OCI-LY3 (cell line): ENCODE data around the gene TBC1D2B.

ENCODE experiments used
- H2AFZ ChIP-seq: fragments of 200-600, 300-600 bp; shearing (Covaris generic); 2 replicates; pipeline ENCODE4 v1.6.0; 2014; ENCODE audit warnings: antibody characterized with exemption, low read depth, low read length
- H3K27ac ChIP-seq: fragments of 200-600, 300-600 bp; sonication (generic); 2 replicates; pipeline ENCODE4 v1.5.1; 2014; ENCODE audit warnings: mild to moderate bottlenecking, low read length, moderate library complexity, mixed read lengths
- H3K27me3 ChIP-seq: fragments of 200-600, 300-600 bp; sonication (generic); 2 replicates; pipeline ENCODE4 v1.6.1; 2014; ENCODE audit warnings: low read depth, low read length, mixed read lengths
- H3K36me3 ChIP-seq: fragments of 200-600, 300-600 bp; sonication (generic); replicated peaks from 2 replicates; pipeline ENCODE3; 2014; ENCODE audit warnings: low read depth, low read length, mixed read lengths
- H3K4me1 ChIP-seq: fragments of 300-600, 200-600 bp; sonication (generic); 2 replicates; pipeline ENCODE4 v1.6.1; 2014; ENCODE audit warnings: low read length, mixed read lengths
- H3K4me2 ChIP-seq: fragments of 200-600, 300-600 bp; sonication (generic); 2 replicates; pipeline ENCODE4 v1.6.1; 2014; ENCODE audit warnings: low read length, mixed read lengths
- H3K4me3 ChIP-seq: fragments of 300-600, 200-600 bp; sonication (generic); 2 replicates; pipeline ENCODE4 v1.5.1; 2014; ENCODE audit warnings: antibody characterized with exemption, mild to moderate bottlenecking, low read length, moderate library complexity
- H3K79me2 ChIP-seq: fragments of 300-600, 200-600 bp; shearing (Covaris generic); 2 replicates; pipeline ENCODE4 v1.6.1; 2014; ENCODE audit warnings: mild to moderate bottlenecking, low read length, mixed read lengths
- H3K9ac ChIP-seq: fragments of 300-600, 200-600 bp; shearing (Covaris generic); 2 replicates; pipeline ENCODE4 v1.6.0; 2014; ENCODE audit warnings: mild to moderate bottlenecking, low read length, moderate library complexity
- H3K9me3 ChIP-seq: fragments of 200-600, 300-600 bp; shearing (Covaris generic); 2 replicates; pipeline ENCODE4 v1.6.1; 2014; ENCODE audit warnings: low read length, mixed read lengths; ENCODE audit not compliant: insufficient read depth
- H4K20me1 ChIP-seq: fragments of 200-600, 300-600 bp; sonication (generic); 2 replicates; pipeline ENCODE4 v1.6.1; 2016; ENCODE audit warnings: low read length, mixed read lengths; ENCODE audit not compliant: insufficient read depth
- EZH2phosphoT487 ChIP-seq: fragments of 200-600 bp; shearing (Covaris generic); IDR thresholded peaks from 2 replicates; pipeline ENCODE4 v1.6.1; 2018; ENCODE audit warnings: antibody characterized with exemption, mixed run types, low read depth
- TF ChIP-seq, protein P1 (sequence below): fragments of 200-600, 300-600 bp; sonication (generic); IDR thresholded peaks from 2 replicates; pipeline ENCODE4 v1.5.1; 2014; ENCODE audit warnings: antibody characterized with exemption, low read length, low read depth

TBC1D2B gene

DNA sequence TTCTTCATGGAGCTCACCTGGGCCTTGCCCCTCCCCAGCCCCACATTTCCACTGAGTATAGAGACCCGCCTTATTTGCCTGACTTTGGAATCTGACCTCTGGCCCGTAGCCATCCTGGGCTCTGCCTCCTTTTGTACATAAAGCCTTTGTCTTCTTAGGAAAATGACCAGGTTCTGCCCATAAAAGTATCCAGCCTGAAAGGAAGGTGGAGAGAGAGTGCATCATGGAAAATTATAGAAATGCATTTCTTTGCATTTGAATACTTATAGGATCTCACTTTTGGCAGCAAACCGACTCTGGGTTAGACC is 11.2 kb upstream of the TBC1D2B start:
- Histone ChIP-seq H3K9me3 (no peaks in the 10 kb centered on the region), H3K4me2 (no peak overlapping the region), H3K4me3 (no peak overlapping the region), H3K36me3 (no peaks in the 10 kb centered on the region), H2AFZ (no peak overlapping the region), H3K27me3 (no peaks in the 10 kb centered on the region), H3K4me1 (peaks cover 25% of the 10 kb centered on the region), H3K9ac (no peak overlapping the region), H3K27ac (no peak overlapping the region), H4K20me1 (no peaks in the 10 kb centered on the region), H3K79me2 (no peaks in the 10 kb centered on the region)
- TF ChIP-seq, protein P1, sequence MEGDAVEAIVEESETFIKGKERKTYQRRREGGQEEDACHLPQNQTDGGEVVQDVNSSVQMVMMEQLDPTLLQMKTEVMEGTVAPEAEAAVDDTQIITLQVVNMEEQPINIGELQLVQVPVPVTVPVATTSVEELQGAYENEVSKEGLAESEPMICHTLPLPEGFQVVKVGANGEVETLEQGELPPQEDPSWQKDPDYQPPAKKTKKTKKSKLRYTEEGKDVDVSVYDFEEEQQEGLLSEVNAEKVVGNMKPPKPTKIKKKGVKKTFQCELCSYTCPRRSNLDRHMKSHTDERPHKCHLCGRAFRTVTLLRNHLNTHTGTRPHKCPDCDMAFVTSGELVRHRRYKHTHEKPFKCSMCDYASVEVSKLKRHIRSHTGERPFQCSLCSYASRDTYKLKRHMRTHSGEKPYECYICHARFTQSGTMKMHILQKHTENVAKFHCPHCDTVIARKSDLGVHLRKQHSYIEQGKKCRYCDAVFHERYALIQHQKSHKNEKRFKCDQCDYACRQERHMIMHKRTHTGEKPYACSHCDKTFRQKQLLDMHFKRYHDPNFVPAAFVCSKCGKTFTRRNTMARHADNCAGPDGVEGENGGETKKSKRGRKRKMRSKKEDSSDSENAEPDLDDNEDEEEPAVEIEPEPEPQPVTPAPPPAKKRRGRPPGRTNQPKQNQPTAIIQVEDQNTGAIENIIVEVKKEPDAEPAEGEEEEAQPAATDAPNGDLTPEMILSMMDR = no peak
- TF ChIP-seq EZH2phosphoT487 = no peak

- H3K27me3 ChIP-seq = no peaks in the 10 kb centered on the region
- H3K36me3 ChIP-seq = no peaks in the 10 kb centered on the region
- peak overlapping the region; percentile 20; the same call in 1 of the 2 replicates for H3K9ac ChIP-seq
- no peaks in the 10 kb centered on the region for H3K9me3 ChIP-seq
- H2AFZ ChIP-seq = 0 out of 2 replicates have a peak overlapping the region, but pooled peaks have one; percentile 35
- TF ChIP-seq EZH2phosphoT487 = no peak
- TF ChIP-seq, protein P1 = no peak
- no peak overlapping the region for H3K27ac ChIP-seq
- peak overlapping the region; percentile 72 for H3K4me2 ChIP-seq
- H4K20me1 ChIP-seq = no peaks in the 10 kb centered on the region
- peak overlapping the region; percentile 45 for H3K4me3 ChIP-seq
- H3K79me2 ChIP-seq = no peaks in the 10 kb centered on the region
- H3K4me1 ChIP-seq = peaks cover 25% of the 10 kb centered on the region
Measured at GRCh38 chr15:78087951-78088772, 10.7 kb upstream of the TBC1D2B start.

DNA sequence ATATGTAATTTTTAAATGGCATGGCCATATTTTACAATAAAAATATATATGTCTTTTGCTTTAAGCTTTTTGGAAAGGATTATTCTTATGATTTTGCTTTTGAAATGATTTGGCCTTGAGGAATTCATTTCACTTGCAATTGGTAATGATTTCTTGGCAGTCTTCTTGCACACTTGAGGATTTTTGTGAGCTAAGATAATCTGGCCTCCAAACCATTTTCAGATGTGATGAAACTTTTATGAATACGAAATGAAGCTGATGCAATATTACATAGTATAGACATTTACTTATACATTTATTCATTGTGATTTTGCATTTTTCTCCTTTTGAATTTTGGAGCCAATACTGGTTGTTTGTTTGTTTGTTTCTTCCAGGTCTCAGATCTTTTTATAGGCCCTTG is 8.4 kb upstream of the TBC1D2B start:
- H3K4me2 ChIP-seq = no peak overlapping the region
- no peaks in the 10 kb centered on the region for H3K27me3 ChIP-seq
- H4K20me1 ChIP-seq = no peaks in the 10 kb centered on the region
- no peak overlapping the region for H2AFZ ChIP-seq
- H3K4me3 ChIP-seq = no peak overlapping the region
- no peak overlapping the region for H3K27ac ChIP-seq
- no peak for TF ChIP-seq EZH2phosphoT487
- TF ChIP-seq, protein P1 = no peak
- H3K9me3 ChIP-seq = no peaks in the 10 kb centered on the region
- no peaks in the 10 kb centered on the region for H3K79me2 ChIP-seq
- H3K36me3 ChIP-seq = no peaks in the 10 kb centered on the region
- no peak overlapping the region for H3K9ac ChIP-seq
- peaks cover 35% of the 10 kb centered on the region for H3K4me1 ChIP-seq

- Histone ChIP-seq H3K9me3 (no peaks in the 10 kb centered on the region), H4K20me1 (no peaks in the 10 kb centered on the region), H3K4me3 (no peak overlapping the region), H2AFZ (peak overlapping the region; percentile 23; the same call in 1 of the 2 replicates), H3K36me3 (no peaks in the 10 kb centered on the region), H3K9ac (no peak overlapping the region), H3K79me2 (no peaks in the 10 kb centered on the region), H3K4me2 (no peak overlapping the region), H3K27ac (no peak overlapping the region), H3K27me3 (no peaks in the 10 kb centered on the region), H3K4me1 (peaks cover 35% of the 10 kb centered on the region)
- TF ChIP-seq EZH2phosphoT487 = no peak
- TF ChIP-seq, protein P1 = no peak
Measured at GRCh38 chr15:78084449-78084750, 6.9 kb upstream of the TBC1D2B start.
